Measurements from ENCODE around the gene MLIP. TPM values are rescaled to one million over a fixed set of nuclear protein-coding genes. Genes with fewer than 3 reads are reported as not detected.

The MLIP gene
- total RNA-seq, 1 donor from 2014 or later = 0.44 TPM

DNA sequence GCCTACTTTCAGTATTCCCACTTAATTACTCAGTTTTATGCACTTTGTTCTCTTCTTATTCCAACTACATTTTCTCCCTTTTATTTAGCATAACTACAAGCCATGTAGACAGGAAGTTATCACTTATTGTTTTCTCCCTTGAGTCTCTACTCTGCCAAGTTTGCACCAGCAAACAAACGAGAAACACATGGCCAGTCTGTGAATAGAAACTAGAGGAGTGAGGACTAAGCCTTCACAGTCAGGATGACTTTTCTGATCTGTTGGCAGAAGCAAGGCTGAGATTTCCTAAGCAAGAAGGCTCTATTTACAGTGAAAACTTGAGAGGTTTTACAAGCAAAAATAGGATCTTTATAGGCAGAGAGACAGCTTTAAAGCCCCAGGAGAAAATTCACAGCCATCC lies 127.2 kb downstream of the MLIP start:
- no peak for DNase-seq
- Mint-ChIP-seq H3K36me3 (ENCODE audit: unreplicated experiment) (no peaks in the 10 kb centered on the region), H3K4me3 (ENCODE audit: unreplicated experiment) (no peak overlapping the region), H3K27me3 (ENCODE audit: unreplicated experiment) (no peaks in the 10 kb centered on the region), H3K9me3 (ENCODE audit: unreplicated experiment) (peaks cover 4% of the 10 kb centered on the region), H3K27ac (ENCODE audit: unreplicated experiment) (no peak overlapping the region), H3K4me1 (ENCODE audit: low read depth, unreplicated experiment) (peaks cover 4% of the 10 kb centered on the region)
- TF ChIP-seq, protein P1, sequence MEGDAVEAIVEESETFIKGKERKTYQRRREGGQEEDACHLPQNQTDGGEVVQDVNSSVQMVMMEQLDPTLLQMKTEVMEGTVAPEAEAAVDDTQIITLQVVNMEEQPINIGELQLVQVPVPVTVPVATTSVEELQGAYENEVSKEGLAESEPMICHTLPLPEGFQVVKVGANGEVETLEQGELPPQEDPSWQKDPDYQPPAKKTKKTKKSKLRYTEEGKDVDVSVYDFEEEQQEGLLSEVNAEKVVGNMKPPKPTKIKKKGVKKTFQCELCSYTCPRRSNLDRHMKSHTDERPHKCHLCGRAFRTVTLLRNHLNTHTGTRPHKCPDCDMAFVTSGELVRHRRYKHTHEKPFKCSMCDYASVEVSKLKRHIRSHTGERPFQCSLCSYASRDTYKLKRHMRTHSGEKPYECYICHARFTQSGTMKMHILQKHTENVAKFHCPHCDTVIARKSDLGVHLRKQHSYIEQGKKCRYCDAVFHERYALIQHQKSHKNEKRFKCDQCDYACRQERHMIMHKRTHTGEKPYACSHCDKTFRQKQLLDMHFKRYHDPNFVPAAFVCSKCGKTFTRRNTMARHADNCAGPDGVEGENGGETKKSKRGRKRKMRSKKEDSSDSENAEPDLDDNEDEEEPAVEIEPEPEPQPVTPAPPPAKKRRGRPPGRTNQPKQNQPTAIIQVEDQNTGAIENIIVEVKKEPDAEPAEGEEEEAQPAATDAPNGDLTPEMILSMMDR (IDR thresholded peaks at IDR 0.05; ENCODE audit: partially characterized antibody, unreplicated experiment) = no peak

DNA sequence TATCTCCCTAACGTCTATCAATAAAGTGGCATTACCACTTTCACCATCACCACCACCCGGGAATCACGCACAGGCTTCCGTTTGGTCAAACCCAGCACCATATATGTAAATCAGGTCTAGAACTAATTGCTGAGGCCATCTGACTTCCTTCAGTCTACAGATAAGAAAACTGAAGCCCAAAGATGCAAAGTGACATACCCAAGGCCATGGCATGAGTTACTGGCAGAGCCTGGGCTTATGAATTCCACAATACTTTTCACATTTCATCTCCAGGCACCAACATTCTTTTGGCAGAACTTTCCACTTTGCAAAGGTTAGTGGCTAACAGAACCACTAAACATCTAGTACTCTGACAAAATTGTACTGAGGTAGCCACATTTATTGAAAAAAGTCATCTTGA lies 132.5 kb downstream of the MLIP start:
- no peaks in the 10 kb centered on the region for H3K27me3 Mint-ChIP-seq (ENCODE audit: unreplicated experiment)
- H3K4me3 Mint-ChIP-seq (ENCODE audit: unreplicated experiment) = no peak overlapping the region
- no peaks in the 10 kb centered on the region for H3K4me1 Mint-ChIP-seq (ENCODE audit: low read depth, unreplicated experiment)
- TF ChIP-seq, protein P1 (IDR thresholded peaks at IDR 0.05; ENCODE audit: partially characterized antibody, unreplicated experiment) = no peak
- H3K27ac Mint-ChIP-seq (ENCODE audit: unreplicated experiment) = no peak overlapping the region
- DNase-seq = no peak
- no peaks in the 10 kb centered on the region for H3K36me3 Mint-ChIP-seq (ENCODE audit: unreplicated experiment)
- H3K9me3 Mint-ChIP-seq (ENCODE audit: unreplicated experiment) = no peaks in the 10 kb centered on the region

DNA sequence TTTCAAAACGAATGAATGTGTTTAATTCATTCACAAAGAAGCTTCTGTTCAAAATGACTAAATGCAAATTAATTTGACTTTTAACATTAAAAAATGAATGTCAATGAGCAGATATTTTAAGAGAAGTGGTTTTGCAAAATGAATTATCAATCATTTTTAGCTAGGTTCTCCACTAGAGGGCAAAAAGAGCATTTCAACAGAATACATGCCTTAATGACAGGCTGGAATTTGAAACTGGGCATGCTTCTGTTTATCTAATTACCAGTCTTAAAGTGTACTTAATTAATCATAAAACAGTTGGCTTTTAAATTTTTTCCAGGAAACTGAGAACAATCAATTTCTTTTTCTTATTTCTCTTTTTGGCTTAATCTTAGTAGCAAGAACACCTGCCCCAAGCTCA lies 133.2 kb downstream of the MLIP start:
- TF ChIP-seq, protein P1 (IDR thresholded peaks at IDR 0.05; ENCODE audit: partially characterized antibody, unreplicated experiment) = peak; percentile 80
- H3K36me3 Mint-ChIP-seq (ENCODE audit: unreplicated experiment) = no peaks in the 10 kb centered on the region
- no peaks in the 10 kb centered on the region for H3K27me3 Mint-ChIP-seq (ENCODE audit: unreplicated experiment)
- no peaks in the 10 kb centered on the region for H3K4me1 Mint-ChIP-seq (ENCODE audit: low read depth, unreplicated experiment)
- DNase-seq = no peak
- no peak overlapping the region for H3K4me3 Mint-ChIP-seq (ENCODE audit: unreplicated experiment)
- H3K9me3 Mint-ChIP-seq (ENCODE audit: unreplicated experiment) = no peaks in the 10 kb centered on the region
- no peak overlapping the region for H3K27ac Mint-ChIP-seq (ENCODE audit: unreplicated experiment)

DNA sequence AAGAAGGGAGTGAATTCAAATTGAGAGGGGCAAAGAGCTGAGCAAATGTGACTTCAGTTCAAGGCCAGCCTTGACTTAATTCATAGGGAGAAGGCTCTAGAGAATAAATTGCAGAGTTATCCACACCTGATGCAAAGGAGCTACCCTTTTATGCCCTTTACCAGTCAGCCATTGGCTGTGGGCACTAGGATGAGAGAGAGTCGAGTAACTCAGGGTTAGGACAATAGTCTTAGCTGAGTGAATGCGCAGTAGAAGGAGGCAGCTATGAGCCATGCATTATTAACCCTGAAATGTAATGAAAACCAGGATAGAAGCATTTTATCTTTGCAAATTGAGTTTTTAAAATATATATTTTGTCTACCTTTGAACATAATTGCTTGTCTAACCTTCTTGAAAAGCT lies 134.0 kb downstream of the MLIP start:
- Mint-ChIP-seq H3K27ac (ENCODE audit: unreplicated experiment) (no peak overlapping the region), H3K27me3 (ENCODE audit: unreplicated experiment) (no peaks in the 10 kb centered on the region), H3K36me3 (ENCODE audit: unreplicated experiment) (no peaks in the 10 kb centered on the region), H3K4me3 (ENCODE audit: unreplicated experiment) (no peak overlapping the region), H3K9me3 (ENCODE audit: unreplicated experiment) (no peaks in the 10 kb centered on the region), H3K4me1 (ENCODE audit: low read depth, unreplicated experiment) (no peaks in the 10 kb centered on the region)
- TF ChIP-seq, protein P1 (IDR thresholded peaks at IDR 0.05; ENCODE audit: partially characterized antibody, unreplicated experiment) = no peak
- no peak for DNase-seq

DNA sequence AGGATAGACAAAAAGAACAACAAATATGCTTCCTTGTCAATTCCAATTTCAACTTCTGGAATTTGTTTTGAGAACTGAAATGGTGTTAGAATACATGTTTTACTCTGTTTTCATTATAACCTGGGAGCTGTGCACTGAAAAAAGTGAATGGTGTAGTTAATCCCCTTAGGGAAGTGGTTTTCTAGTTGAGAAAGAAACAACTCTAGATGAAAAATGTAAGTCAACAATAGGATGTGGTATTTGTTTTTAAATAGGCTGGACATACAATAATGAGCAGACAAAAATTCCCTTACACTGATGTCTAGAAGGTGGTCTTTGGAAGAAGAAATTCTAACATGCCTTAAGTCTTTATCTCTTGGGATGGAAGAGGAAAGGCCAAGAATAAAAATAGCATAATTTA lies 137.1 kb downstream of the MLIP start:
- H3K4me3 Mint-ChIP-seq (ENCODE audit: unreplicated experiment) = no peak overlapping the region
- no peaks in the 10 kb centered on the region for H3K9me3 Mint-ChIP-seq (ENCODE audit: unreplicated experiment)
- no peaks in the 10 kb centered on the region for H3K27me3 Mint-ChIP-seq (ENCODE audit: unreplicated experiment)
- TF ChIP-seq, protein P1 (IDR thresholded peaks at IDR 0.05; ENCODE audit: partially characterized antibody, unreplicated experiment) = no peak
- DNase-seq = no peak
- no peaks in the 10 kb centered on the region for H3K36me3 Mint-ChIP-seq (ENCODE audit: unreplicated experiment)
- no peaks in the 10 kb centered on the region for H3K4me1 Mint-ChIP-seq (ENCODE audit: low read depth, unreplicated experiment)
- H3K27ac Mint-ChIP-seq (ENCODE audit: unreplicated experiment) = no peak overlapping the region
